Fibroblast of peridontal ligament (primary cell): ENCODE results near the gene SHH.
"Not testable (repeated sequence)": the region's sequence is repeated elsewhere in the genome, so short reads cannot be mapped to it uniquely, and the experiment has no call there.

Experiments
- DNase-seq: peaks from one replicate; pipeline ENCODE4 v3.0.0-alpha.2; 2010; ENCODE audit errors: extremely low read depth

The SHH gene

DNA sequence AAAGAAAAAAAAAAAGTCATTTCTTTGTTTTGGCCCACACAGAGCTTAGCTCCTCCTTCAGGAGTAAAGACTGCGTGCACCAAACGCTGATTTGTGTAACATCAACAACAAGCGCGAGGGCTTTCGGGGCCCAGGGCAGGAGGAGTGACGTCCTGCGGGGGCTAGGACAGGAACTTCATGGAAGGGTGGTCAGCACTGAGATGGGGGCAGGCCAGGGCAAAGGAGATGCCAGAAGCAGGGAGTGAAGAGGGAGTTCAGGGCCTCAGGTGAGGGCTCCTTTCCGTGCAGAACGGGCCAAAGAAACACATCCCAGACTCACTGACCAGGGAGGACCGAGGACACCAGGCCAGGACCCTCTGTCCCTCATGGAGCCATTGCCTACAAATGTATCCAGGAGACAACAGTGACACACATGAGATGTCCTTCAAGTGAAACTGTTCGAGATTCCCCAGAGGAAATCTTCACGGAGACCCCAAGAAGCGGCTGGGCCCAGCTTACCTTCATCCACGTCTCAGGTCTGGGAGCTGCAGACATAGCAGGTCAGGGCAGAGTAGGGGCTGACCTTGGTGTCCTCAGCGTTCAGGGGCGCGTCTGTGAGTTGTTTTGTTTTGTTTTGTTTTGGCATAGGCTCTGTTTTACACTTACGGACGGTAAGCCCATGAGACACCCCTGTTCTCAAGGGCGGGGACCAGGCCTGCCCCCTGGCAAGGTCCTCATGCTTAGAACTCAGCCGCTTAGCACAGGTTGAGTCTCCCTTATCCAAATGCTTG, 30.4 kb upstream of the SHH start:
- DNase-seq = no peak

- no peak for DNase-seq
These were observed 28.6 kb upstream of the SHH start for GRCh38 chr7:155840909-155841308.

- DNase-seq = no peak
These were observed 28.1 kb upstream of the SHH start for GRCh38 chr7:155840262-155840885.

DNA sequence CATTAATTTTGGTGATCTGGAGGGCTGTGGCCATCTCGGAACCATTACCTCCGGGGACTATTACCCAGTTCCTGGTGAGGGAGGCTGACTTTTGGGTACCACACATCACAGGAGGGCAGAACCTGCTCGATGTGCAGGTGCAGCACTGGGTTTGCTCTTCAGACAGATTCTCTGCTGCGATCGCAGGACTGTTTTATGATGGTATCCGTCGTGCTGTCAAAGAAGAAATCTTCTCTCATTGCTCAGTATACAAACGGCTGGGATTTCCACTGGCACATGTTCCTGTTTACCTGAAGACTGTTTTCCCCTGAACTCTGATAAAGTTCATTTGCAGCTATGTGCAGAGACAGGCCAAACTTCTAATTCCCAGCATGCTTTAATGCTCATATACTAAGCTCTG, 27.2 kb upstream of the SHH start:
- DNase-seq = no peak

DNA sequence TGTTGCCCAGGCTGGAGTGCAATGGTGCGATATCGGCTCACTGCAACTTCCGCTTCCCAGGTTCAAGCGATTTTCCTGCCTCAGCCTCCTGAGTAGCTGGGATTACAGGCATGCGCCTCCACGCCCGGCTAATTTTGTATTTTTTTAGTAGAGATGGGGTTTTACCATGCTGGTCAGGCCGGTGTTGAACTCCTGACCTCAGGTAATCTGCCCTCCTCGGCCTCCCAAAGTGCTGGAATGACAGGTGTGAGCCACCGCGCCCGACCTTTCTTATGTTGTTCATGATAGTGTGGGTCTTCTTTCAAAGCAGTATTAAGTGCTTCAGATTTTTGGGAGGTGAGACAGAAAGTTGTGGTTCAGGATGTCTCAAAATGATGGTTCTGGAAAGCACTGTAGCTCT, 26.0 kb upstream of the SHH start:
- not testable (repeated sequence) for DNase-seq

- DNase-seq = no peak
These were observed 24.8 kb upstream of the SHH start for GRCh38 chr7:155837126-155837479.

DNA sequence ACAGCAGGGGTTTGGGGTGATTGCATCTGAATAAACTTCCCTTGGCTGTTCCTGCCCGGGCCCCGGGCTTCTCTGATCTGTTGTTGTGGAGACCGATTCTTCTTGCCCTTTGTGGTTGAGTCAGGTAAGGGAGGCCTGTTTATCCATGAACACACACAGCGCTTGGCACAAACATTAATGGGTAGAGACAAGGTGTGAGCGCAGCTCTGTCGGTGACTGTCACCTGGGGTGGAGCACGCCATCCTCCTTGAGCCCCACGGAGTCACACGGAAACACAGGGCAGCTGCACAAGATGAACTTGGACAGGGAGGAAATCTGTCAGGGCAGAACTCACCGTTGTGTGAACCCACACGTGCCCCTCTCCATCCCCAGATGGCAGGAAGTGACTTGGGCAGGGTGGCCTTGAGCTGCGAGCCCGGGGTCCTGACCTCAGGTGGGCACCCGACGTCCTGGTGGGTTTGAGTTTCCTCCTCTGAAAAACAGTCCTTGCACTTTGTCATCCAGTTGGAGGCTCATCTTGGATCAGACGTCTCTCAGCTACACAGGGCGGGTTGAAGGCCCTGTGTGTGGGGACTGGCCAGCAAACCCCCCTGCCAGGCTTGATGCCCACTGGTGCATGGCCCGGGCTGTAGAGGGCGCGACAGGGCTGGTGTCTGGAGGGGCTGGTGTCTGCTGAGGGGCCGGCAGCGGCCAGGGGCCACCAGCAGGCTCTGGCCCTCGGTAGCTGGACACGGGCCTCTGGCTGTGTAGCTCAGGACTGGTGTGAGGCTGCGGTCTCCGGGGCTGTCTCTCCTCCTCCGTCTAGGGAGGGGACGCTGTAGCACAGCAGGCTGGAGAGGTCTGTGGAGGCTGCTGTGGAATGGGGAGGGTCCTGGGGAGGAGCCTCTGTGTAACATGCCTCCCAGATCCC, 24.2 kb upstream of the SHH start:
- DNase-seq = no peak

DNA sequence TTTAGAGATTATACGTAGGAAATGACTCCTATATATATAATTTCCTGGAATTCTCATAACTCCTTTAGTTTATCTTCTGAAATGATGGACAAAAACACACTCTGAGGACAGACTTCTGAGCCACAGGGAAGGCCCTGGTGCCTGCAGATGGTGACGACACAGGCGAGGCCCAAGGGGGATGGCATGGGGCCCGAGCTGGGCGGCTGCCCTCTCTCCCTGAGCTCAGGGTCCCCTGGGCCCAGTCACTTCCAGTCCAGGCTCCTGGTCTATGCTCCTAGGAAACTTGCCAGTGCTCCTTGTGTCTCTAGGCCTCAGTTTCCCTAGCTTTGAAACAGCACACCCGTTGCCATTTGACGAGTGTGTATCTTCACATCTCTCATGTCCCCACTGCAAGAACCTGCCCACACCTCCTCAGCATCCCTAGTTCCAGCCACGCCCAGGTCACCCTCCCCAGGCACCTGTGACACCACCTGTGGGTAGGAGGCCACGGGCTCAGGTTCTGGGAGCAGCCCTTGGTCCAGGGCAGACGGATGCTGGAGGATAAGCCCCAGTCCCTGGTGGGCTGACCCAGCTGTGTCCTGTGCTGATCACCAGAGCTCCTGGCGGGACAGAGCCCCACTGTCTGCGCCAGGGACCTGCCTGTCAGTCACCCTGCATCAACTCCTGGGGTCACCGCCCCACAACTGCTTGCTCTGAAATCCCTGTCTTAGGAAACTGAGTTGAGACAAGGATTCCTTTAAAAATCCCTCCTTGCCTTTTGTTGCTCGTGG, 23.4 kb upstream of the SHH start:
- no peak for DNase-seq

DNA sequence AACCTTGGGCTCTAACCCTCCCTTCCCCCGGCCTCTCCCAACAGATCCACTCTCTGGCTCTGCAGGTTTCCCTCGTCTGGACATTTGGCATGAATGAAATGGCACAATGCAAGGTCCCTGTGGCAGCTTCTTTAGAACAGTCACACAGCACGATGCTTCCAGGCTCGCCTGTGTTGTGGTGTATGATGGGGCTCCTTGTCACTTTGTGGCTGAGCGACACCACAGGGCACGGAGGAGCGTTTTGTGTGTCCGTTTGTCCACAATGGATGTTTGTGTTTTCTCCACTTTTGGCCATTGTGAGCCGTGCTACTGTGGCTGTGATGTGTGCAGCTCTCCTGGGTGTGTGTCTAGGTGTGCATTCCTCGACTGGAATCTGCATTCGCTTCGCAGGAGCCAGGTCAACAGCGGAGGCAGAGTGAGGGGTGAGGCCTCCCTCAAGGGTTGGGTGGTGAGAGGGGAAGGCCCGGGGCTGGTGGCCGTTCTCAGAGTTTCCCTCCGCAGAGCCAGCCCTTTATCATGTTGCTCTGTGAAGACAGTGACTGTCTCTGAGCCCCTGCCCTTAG, 22.3 kb upstream of the SHH start:
- no peak for DNase-seq

GRCh38 chr7:155833651-155834050, 21.4 kb upstream of the SHH start:
- DNase-seq = no peak

DNA sequence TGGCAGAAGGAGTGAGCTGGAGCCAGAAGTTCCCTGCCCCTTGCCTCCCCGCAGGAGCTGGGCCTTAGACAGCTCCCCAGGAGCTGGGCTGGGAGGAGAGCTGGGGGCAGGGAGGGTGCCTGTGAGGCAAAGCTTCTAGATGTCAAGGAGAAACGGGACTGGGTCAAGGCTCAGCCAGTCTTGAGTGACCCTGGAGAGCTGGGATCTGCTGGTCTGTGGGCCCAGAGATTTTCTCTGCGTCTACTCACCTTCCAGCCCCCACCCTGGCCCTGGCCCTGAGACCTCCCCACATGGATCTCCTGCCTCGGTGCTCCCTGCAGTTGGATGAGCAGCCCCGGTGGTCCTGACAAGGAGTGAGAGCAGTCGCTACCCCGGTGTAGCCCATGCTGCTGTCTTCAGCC, 20.3 kb upstream of the SHH start:
- no peak for DNase-seq

GRCh38 chr7:155831807-155832524, 19.7 kb upstream of the SHH start:
- DNase-seq = no peak

DNA sequence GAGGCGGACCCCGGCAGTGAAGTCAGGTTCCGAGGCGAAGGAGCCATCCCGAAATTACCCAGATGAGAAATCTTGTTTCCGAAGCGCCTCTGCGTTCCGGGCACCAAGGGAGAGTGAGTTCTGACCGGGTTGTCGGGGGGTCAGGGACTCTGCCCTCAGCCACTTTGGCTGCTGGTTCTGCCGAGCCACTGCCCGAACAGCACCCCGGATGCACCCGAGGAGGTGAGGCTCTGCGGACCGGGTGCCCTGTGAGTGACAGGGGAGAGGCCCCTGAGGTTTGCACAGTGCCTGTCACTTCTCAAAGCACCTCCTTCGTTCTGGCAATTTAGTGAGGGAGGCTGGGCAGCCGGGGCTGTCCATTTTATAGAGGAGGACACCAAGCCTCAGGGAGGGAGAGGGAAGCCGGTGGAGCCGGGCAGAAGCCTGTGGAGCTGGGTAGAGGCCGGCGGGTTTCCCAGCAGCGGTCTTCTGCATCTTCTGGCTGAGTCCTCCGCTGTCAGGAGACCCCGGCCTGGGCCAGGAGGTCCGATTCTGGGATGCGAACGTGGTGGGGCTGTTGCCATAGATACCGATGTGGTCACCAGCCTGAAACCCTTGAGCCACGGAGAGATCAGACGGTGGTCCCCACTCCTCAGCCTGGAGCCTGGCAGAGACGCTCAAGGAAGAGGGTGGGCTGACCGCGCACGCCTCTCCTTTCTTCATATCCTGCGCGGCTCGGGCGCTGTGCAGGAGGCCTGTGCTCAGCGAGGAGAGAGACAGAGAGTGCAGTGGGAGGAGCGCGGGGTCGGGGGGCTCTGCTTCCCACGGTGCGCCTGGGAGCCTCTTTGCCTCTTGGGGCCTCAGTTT, 18.9 kb upstream of the SHH start:
- DNase-seq = no peak

- DNase-seq = no peak
These were observed 17.7 kb upstream of the SHH start for GRCh38 chr7:155829796-155830470.

GRCh38 chr7:155825336-155825735, 13.1 kb upstream of the SHH start:
- no peak for DNase-seq

DNA sequence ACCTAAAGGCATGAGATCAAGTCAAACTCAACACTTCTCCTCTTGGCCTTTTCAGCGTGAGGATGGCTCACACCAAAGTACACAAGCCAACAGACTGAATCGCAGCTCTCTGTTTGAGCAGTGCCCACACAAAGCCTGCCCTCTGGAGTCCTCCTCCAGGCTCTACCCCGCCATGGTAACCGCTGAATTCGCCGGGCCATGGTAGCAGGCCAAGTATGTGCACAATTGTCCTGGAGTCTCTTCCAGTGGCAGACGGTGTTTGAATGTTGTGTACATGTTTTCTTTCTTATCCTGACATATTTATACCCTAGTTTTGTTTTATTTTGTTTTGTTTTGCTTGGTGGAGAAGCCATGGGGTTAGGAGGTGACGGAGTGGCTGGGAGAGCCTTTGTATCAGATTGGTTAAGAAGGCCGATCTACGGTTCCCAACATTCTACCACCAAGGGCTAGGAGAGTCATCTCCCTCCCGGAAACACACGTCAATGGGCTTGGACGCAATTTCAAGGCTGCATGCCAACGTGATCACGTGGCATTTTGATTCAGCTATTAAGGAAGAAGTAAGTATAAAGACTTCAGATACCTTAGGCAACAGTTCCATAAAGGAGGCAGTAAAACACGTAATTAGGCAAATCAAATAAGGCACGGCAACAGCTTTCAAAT, 12.1 kb upstream of the SHH start:
- DNase-seq = no peak

- no peak for DNase-seq
These were observed 9.6 kb upstream of the SHH start for GRCh38 chr7:155821851-155822250.

- DNase-seq = no peak
These were observed 8.5 kb upstream of the SHH start for GRCh38 chr7:155820788-155821187.

GRCh38 chr7:155820246-155820645, 8.0 kb upstream of the SHH start:
- DNase-seq = no peak
